Measurements from ENCODE around the gene STRN4.

DNA sequence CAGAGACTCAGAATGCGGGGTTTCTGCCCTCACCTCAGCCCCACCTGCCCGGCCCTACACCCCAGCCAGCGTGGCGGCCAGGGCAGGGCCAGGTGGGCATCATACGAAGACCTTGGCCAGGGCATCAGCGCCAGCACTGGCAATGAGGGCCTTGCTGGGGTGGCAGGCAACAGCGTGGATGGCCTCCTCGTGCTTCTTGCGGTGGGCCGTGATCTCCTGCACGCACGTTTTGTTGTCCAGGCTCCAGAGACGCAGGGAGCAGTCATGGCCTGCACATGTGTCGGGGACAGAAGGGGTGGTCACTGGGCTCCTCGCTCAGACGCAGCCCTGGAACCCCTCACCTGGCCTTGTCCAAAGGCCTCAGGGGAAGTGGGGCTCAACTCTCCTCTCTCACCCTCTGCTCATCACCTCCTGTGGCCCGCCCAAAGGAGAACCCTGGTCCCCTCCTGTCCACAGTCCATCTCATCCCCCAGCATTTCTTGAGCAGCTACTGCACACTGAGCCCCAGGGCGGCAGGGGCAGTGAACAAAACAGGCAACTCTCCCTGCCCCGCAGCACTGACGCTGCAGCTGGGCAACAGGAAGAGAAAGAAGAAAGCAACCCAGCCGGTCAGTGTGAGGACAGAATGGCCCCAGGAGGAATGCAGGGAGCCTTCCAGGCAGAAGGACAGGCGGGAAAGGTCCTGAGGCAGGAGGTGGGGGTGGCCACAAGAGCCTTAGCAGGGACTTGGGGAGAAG, 25.6 kb downstream of the STRN4 start:
- TF ChIP-seq, protein P1, sequence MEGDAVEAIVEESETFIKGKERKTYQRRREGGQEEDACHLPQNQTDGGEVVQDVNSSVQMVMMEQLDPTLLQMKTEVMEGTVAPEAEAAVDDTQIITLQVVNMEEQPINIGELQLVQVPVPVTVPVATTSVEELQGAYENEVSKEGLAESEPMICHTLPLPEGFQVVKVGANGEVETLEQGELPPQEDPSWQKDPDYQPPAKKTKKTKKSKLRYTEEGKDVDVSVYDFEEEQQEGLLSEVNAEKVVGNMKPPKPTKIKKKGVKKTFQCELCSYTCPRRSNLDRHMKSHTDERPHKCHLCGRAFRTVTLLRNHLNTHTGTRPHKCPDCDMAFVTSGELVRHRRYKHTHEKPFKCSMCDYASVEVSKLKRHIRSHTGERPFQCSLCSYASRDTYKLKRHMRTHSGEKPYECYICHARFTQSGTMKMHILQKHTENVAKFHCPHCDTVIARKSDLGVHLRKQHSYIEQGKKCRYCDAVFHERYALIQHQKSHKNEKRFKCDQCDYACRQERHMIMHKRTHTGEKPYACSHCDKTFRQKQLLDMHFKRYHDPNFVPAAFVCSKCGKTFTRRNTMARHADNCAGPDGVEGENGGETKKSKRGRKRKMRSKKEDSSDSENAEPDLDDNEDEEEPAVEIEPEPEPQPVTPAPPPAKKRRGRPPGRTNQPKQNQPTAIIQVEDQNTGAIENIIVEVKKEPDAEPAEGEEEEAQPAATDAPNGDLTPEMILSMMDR (IDR thresholded peaks at IDR 0.05): no peak
- TF ChIP-seq EZH2 (IDR thresholded peaks at IDR 0.05; ENCODE audit: borderline replicate concordance, insufficient read depth, low read depth, low read length, poor library complexity, severe bottlenecking): no peak
